HEK293 (cell line): ENCODE results near the gene VWDE.

Experiments
- KLF7 ChIP-seq: fragments of 450-650 bp; formaldehyde crosslinking; IDR thresholded peaks from 2 replicates; pipeline ENCODE4 v1.5.1; 2016; ENCODE audit warnings: missing biosample characterization, missing genetic modification characterization, borderline replicate concordance
- MEIS1 ChIP-seq: sonication (generic); formaldehyde crosslinking; IDR thresholded peaks from 2 replicates; pipeline ENCODE4 v1.8.1; 2022; ENCODE audit warnings: missing genetic modification reagents, mild to moderate bottlenecking, borderline replicate concordance
- ZNF121 ChIP-seq: fragments of 450-650 bp; formaldehyde crosslinking; IDR thresholded peaks from 2 replicates; pipeline ENCODE4 v1.5.1; 2016; ENCODE audit warnings: missing biosample characterization, missing genetic modification characterization
- ZNF292 ChIP-seq: fragments of 450-650 bp; formaldehyde crosslinking; IDR thresholded peaks from 2 replicates; pipeline ENCODE4 v1.5.1; 2016; ENCODE audit warnings: low read depth, missing biosample characterization, missing genetic modification characterization, borderline replicate concordance
- ZNF501 ChIP-seq: fragments of 450-650 bp; formaldehyde crosslinking; IDR thresholded peaks from 2 replicates; pipeline ENCODE4 v1.5.1; 2016; ENCODE audit warnings: missing biosample characterization, missing genetic modification characterization
- ZNF585B ChIP-seq: fragments of 450-650 bp; formaldehyde crosslinking; IDR thresholded peaks from 2 replicates; pipeline ENCODE4 v1.5.1; 2016; ENCODE audit warnings: missing biosample characterization, missing genetic modification characterization
- ZNF707 ChIP-seq: fragments of 450-650 bp; formaldehyde crosslinking; IDR thresholded peaks from 2 replicates; pipeline ENCODE4 v1.5.1; 2016; ENCODE audit warnings: missing biosample characterization, missing genetic modification characterization
- TF ChIP-seq, protein P1 (sequence below): fragments of 450-650 bp; formaldehyde crosslinking; IDR thresholded peaks from 2 replicates; pipeline ENCODE4 v1.5.1; 2016; ENCODE audit warnings: missing biosample characterization, missing genetic modification characterization
- TF ChIP-seq, protein P2 (sequence below): fragments of 450-650 bp; formaldehyde crosslinking; IDR thresholded peaks from 2 replicates; pipeline ENCODE4 v1.5.1; 2016; ENCODE audit warnings: missing biosample characterization, missing genetic modification characterization
- TF ChIP-seq, protein P3 (sequence below): fragments of 450-650 bp; formaldehyde crosslinking; conservative IDR thresholded peaks from 2 replicates; pipeline ENCODE4 v1.5.1; 2016; ENCODE audit warnings: low read depth, missing biosample characterization, missing genetic modification characterization
- TF ChIP-seq, protein P4 (sequence below): fragments of 450-650 bp; formaldehyde crosslinking; IDR thresholded peaks from 2 replicates; pipeline ENCODE4 v1.5.1; 2016; ENCODE audit warnings: missing biosample characterization, missing genetic modification characterization
- TF ChIP-seq, protein P5 (sequence below): fragments of 450-650 bp; formaldehyde crosslinking; IDR thresholded peaks from 2 replicates; pipeline ENCODE4 v1.5.0; 2017; ENCODE audit warnings: missing biosample characterization, missing genetic modification characterization, borderline replicate concordance
- TF ChIP-seq, protein P6 (sequence below): fragments of 450-650 bp; formaldehyde crosslinking; IDR thresholded peaks from 2 replicates; pipeline ENCODE4 v1.5.1; 2016; ENCODE audit warnings: missing biosample characterization, missing genetic modification characterization

DNA sequence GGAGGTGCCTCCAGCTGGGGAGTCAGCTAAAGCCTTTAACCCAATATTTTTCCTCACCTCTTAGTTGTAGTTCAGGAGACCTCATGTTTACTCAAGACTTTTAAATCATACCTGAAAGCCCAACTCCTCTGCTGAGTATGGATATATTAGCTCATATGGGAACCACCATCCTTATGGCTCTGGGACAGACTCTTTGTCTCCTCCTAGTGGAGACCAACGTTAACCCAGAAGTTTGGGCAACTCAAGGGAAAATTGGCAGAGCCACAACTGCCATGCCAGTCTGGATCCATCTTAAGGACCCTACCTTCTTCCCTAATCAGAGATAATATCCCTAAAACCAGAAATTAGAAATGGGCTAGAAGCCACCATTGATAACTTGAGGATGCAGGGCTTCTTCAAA lies 111.8 kb downstream of the VWDE start:
- TF ChIP-seq ZNF501 (tag by site-specific recombination) (no peak), ZNF707 (tag by site-specific recombination) (no peak), KLF7 (no peak), ZNF121 (tag by site-specific recombination) (no peak), MEIS1 (CRISPR knock-in tag) (no peak), ZNF292 (tag by site-specific recombination) (no peak), ZNF585B (tag by site-specific recombination) (no peak)
- TF ChIP-seq, protein P1, sequence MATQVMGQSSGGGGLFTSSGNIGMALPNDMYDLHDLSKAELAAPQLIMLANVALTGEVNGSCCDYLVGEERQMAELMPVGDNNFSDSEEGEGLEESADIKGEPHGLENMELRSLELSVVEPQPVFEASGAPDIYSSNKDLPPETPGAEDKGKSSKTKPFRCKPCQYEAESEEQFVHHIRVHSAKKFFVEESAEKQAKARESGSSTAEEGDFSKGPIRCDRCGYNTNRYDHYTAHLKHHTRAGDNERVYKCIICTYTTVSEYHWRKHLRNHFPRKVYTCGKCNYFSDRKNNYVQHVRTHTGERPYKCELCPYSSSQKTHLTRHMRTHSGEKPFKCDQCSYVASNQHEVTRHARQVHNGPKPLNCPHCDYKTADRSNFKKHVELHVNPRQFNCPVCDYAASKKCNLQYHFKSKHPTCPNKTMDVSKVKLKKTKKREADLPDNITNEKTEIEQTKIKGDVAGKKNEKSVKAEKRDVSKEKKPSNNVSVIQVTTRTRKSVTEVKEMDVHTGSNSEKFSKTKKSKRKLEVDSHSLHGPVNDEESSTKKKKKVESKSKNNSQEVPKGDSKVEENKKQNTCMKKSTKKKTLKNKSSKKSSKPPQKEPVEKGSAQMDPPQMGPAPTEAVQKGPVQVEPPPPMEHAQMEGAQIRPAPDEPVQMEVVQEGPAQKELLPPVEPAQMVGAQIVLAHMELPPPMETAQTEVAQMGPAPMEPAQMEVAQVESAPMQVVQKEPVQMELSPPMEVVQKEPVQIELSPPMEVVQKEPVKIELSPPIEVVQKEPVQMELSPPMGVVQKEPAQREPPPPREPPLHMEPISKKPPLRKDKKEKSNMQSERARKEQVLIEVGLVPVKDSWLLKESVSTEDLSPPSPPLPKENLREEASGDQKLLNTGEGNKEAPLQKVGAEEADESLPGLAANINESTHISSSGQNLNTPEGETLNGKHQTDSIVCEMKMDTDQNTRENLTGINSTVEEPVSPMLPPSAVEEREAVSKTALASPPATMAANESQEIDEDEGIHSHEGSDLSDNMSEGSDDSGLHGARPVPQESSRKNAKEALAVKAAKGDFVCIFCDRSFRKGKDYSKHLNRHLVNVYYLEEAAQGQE (tag by site-specific recombination), result no peak
- TF ChIP-seq, protein P2, sequence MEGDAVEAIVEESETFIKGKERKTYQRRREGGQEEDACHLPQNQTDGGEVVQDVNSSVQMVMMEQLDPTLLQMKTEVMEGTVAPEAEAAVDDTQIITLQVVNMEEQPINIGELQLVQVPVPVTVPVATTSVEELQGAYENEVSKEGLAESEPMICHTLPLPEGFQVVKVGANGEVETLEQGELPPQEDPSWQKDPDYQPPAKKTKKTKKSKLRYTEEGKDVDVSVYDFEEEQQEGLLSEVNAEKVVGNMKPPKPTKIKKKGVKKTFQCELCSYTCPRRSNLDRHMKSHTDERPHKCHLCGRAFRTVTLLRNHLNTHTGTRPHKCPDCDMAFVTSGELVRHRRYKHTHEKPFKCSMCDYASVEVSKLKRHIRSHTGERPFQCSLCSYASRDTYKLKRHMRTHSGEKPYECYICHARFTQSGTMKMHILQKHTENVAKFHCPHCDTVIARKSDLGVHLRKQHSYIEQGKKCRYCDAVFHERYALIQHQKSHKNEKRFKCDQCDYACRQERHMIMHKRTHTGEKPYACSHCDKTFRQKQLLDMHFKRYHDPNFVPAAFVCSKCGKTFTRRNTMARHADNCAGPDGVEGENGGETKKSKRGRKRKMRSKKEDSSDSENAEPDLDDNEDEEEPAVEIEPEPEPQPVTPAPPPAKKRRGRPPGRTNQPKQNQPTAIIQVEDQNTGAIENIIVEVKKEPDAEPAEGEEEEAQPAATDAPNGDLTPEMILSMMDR (tag by site-specific recombination), result no peak
- TF ChIP-seq, protein P3, sequence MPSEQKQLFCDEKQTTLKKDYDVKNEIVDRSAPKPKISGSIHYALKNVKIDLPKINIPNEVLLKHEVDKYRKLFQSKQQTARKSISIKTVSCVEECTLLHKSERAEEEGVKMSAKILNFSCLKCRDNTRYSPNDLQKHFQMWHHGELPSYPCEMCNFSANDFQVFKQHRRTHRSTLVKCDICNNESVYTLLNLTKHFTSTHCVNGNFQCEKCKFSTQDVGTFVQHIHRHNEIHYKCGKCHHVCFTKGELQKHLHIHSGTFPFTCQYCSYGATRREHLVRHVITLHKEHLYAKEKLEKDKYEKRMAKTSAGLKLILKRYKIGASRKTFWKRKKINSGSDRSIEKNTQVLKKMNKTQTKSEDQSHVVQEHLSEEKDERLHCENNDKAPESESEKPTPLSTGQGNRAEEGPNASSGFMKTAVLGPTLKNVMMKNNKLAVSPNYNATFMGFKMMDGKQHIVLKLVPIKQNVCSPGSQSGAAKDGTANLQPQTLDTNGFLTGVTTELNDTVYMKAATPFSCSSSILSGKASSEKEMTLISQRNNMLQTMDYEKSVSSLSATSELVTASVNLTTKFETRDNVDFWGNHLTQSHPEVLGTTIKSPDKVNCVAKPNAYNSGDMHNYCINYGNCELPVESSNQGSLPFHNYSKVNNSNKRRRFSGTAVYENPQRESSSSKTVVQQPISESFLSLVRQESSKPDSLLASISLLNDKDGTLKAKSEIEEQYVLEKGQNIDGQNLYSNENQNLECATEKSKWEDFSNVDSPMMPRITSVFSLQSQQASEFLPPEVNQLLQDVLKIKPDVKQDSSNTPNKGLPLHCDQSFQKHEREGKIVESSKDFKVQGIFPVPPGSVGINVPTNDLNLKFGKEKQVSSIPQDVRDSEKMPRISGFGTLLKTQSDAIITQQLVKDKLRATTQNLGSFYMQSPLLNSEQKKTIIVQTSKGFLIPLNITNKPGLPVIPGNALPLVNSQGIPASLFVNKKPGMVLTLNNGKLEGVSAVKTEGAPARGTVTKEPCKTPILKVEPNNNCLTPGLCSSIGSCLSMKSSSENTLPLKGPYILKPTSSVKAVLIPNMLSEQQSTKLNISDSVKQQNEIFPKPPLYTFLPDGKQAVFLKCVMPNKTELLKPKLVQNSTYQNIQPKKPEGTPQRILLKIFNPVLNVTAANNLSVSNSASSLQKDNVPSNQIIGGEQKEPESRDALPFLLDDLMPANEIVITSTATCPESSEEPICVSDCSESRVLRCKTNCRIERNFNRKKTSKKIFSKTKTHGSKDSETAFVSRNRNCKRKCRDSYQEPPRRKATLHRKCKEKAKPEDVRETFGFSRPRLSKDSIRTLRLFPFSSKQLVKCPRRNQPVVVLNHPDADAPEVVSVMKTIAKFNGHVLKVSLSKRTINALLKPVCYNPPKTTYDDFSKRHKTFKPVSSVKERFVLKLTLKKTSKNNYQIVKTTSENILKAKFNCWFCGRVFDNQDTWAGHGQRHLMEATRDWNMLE, result no peak
- TF ChIP-seq, protein P4, sequence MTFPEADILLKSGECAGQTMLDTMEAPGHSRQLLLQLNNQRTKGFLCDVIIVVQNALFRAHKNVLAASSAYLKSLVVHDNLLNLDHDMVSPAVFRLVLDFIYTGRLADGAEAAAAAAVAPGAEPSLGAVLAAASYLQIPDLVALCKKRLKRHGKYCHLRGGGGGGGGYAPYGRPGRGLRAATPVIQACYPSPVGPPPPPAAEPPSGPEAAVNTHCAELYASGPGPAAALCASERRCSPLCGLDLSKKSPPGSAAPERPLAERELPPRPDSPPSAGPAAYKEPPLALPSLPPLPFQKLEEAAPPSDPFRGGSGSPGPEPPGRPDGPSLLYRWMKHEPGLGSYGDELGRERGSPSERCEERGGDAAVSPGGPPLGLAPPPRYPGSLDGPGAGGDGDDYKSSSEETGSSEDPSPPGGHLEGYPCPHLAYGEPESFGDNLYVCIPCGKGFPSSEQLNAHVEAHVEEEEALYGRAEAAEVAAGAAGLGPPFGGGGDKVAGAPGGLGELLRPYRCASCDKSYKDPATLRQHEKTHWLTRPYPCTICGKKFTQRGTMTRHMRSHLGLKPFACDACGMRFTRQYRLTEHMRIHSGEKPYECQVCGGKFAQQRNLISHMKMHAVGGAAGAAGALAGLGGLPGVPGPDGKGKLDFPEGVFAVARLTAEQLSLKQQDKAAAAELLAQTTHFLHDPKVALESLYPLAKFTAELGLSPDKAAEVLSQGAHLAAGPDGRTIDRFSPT (tag by site-specific recombination), result no peak
- TF ChIP-seq, protein P5, sequence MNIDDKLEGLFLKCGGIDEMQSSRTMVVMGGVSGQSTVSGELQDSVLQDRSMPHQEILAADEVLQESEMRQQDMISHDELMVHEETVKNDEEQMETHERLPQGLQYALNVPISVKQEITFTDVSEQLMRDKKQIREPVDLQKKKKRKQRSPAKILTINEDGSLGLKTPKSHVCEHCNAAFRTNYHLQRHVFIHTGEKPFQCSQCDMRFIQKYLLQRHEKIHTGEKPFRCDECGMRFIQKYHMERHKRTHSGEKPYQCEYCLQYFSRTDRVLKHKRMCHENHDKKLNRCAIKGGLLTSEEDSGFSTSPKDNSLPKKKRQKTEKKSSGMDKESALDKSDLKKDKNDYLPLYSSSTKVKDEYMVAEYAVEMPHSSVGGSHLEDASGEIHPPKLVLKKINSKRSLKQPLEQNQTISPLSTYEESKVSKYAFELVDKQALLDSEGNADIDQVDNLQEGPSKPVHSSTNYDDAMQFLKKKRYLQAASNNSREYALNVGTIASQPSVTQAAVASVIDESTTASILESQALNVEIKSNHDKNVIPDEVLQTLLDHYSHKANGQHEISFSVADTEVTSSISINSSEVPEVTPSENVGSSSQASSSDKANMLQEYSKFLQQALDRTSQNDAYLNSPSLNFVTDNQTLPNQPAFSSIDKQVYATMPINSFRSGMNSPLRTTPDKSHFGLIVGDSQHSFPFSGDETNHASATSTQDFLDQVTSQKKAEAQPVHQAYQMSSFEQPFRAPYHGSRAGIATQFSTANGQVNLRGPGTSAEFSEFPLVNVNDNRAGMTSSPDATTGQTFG (tag by site-specific recombination), result no peak
- TF ChIP-seq, protein P6, sequence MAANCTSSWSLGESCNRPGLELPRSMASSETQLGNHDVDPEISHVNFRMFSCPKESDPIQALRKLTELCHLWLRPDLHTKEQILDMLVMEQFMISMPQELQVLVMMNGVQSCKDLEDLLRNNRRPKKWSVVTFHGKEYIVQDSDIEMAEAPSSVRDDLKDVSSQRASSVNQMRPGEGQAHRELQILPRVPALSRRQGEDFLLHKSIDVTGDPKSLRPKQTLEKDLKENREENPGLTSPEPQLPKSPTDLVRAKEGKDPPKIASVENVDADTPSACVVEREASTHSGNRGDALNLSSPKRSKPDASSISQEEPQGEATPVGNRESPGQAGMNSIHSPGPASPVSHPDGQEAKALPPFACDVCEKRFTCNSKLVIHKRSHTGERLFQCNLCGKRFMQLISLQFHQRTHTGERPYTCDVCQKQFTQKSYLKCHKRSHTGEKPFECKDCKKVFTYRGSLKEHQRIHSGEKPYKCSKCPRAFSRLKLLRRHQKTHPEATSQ (tag by site-specific recombination), result no peak
